HG03442 (cell line): ENCODE measurements around the gene UBE2D2.
A peak's percentile ranks its signal among the peaks of the same experiment; 100 is the strongest.
"Not testable (repeated sequence)": the region's sequence is repeated elsewhere in the genome, so short reads cannot be mapped to it uniquely, and the experiment has no call there.

Experiments
- ATAC-seq: cut with Tn5 transposase; IDR thresholded peaks from one replicate; pipeline ENCODE4 v1.9.1; 2021; ENCODE audit warnings: mild to moderate bottlenecking, moderate library complexity; ENCODE audit not compliant: unreplicated experiment

Gene UBE2D2

DNA sequence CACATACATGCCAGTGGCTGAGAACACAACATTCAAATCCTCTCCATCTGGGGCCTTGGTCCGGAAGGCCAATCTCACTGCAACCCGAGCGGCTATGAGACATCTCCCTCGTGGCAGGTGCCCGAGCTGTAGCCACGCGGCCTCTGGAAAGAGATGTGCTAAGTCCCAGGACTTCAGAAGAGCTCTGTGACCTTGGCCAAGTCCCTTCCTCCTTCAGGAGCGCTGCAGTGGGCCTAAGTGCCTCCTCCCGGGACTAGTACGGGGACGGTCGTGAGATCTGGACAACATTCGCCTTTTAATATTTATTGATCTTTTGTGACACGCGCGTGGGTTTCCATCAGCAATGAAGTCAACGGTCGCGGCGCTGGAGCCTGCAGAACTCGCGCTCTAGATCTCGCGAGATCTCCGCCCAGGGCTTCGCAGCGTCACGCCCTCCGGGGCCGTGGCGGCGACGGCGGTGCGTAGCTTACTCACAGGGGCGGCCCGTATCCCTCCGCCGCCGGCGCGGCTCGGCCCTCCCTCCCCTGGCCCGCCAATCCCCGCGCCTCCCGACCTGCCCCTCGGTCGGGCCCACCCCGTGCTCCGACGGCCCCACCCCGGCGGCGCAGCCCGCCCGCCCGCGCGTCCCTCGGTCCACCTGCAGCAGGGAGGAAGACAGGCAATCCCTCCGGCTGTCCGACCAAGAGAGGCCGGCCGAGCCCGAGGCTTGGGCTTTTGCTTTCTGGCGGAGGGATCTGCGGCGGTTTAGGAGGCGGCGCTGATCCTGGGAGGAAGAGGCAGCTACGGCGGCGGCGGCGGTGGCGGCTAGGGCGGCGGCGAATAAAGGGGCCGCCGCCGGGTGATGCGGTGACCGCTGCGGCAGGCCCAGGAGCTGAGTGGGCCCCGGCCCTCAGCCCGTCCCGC is at the start of gene UBE2D2:
Gene UBE2D2 (plus strand): TSS at position 588 of the 903 bp plus-strand sequence. CDS start 453 bp downstream, outside the sequence.
- peak; percentile 79 for ATAC-seq

DNA sequence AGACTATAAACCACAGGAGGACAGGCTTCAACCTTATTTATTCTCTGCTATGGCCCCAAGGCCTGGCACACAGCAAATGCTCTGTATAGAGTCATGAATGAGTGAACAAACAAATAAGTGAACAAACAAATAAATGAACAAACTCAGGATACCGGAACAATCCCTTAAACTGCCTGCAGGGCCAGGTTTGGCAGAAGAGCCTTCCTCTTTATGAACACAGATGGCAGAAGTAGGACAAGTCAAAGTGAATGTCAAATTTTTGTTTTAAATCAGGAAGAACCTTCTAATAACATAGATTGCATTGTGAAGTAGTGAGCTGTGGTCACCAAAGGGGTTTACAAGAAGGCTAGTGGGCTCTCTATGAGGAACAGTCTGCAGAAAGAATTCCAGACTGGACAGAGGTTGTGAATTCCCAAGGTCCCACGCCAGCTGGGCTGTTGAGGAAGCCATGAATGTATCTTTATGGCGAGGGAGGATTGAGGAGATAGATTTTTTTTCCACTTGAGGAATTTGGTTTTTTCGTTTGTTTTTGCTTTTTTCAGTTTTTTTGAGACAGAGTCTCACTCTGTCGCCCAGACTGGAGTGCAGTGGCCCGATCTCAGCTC is 48.3 kb upstream of the UBE2D2 start:
- no peak for ATAC-seq

GRCh38 chr5:139513434-139513833 is 47.7 kb upstream of the UBE2D2 start:
- ATAC-seq: not testable (repeated sequence)

GRCh38 chr5:139513852-139514485 is 47.2 kb upstream of the UBE2D2 start:
- ATAC-seq: no peak

GRCh38 chr5:139514486-139514856 is 46.7 kb upstream of the UBE2D2 start:
- ATAC-seq: no peak

DNA sequence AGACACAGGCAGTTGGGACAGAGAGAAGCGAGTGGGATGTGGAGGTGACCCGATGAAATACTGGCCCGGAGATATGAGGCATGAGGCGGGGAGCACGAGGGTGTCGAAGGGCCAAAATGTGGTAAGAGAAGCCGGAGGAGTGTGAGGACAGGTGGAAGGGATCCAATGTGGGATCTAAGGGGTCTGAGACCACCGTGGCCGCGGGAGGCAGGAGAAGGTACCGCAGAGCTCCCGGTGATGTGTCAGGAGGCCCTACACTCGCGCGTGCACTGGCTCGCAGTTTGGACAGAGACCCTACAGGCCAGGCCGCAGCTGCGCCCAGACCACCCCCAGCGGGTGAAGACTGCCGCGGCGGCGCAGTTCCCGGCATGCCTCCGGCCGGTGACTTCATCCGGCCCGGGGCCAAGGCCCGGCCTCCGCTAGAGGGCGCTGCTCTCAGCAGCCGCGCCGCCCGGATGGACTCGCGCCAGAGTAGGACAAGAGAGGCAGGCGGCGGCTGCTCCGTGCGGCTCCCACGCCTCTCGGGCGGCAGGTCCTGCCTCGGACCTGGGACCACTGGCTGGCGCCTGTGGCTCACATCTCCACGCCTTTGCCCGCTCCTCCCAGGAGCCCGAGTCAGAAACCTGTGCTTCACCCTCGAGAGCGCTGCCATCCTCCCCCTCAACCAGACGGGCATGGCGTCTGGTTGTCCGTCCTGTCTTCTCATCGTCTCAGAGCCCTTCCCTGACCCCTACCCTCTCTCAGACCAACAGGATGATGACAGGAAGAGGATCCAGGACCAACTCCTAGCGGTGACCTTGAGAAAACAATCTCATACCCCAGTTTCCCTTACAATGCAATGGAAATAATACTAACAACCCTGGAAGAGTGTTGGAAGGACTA is 43.2 kb upstream of the UBE2D2 start:
- peak; percentile 82 for ATAC-seq

- ATAC-seq: no peak
Observed at GRCh38 chr5:139523635-139524445, 37.3 kb upstream of the UBE2D2 start.

DNA sequence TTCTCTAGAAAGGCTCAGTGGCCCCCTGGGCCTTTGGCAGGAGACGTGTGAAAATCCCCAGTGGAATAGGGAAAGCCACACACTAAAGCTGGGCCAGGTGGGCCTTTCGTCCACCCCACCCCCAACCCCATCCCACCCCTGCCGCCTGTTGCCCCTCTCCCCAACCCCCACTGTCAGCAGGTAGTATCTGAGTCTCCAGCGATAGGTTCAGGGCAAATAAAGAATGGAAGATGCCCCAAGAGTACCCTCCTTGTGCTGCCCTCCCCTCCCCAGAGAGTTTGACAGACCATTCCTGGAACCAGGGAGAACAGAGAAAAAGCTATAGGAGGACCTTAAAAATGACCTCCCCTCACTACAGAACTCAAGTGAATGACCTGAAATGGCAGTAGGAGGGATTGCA is 36.7 kb upstream of the UBE2D2 start:
- ATAC-seq: peak; percentile 15

- ATAC-seq: peak; percentile 45
Observed at GRCh38 chr5:139524940-139525585, 36.1 kb upstream of the UBE2D2 start.

GRCh38 chr5:139525586-139526308 is 35.4 kb upstream of the UBE2D2 start:
- ATAC-seq: not testable (repeated sequence)

- not testable (repeated sequence) for ATAC-seq
Observed at GRCh38 chr5:139526309-139527089, 34.6 kb upstream of the UBE2D2 start.

- ATAC-seq: not testable (repeated sequence)
Observed at GRCh38 chr5:139527090-139527470, 34.1 kb upstream of the UBE2D2 start.

- ATAC-seq: not testable (repeated sequence)
Observed at GRCh38 chr5:139527896-139528467, 33.2 kb upstream of the UBE2D2 start.

DNA sequence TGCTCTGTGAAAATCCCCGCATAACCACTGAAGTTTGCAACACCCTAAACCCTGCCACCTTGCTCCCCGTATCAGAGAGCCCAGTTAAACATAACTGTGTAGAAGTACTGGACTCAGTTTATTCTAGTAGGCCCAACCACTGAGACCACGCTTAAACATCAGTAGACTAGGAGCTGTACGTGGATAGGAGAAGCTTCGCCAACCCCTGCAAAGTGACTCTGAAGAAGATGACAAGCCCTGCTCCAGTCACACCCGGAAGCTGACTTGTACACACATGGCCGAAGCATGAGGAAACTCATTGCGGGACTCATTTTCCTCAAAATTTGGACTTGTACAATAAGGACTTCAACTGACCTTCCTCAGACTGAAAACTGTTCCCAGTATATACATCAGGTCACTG is 32.4 kb upstream of the UBE2D2 start:
- ATAC-seq: not testable (repeated sequence)

GRCh38 chr5:139530079-139530478 is 31.1 kb upstream of the UBE2D2 start:
- ATAC-seq: not testable (repeated sequence)

DNA sequence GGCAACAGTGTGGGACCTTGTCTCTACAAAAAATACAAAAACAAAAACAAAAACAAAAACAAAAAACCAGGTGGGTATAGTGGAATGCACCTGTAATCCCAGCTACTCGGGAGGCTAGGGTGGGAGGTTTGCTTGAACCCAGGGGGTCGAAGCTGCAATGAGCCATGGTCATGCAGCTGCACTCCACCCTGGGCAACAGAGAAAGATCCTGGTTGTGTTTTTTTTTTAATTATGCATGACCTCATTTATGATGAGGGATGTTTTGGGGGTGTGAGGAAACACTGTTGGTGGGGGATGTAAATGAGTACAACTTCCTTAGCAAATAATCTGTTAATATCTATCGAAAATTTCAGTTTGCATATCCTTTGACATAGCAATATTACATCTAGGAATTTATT is 29.4 kb upstream of the UBE2D2 start:
- no peak for ATAC-seq

DNA sequence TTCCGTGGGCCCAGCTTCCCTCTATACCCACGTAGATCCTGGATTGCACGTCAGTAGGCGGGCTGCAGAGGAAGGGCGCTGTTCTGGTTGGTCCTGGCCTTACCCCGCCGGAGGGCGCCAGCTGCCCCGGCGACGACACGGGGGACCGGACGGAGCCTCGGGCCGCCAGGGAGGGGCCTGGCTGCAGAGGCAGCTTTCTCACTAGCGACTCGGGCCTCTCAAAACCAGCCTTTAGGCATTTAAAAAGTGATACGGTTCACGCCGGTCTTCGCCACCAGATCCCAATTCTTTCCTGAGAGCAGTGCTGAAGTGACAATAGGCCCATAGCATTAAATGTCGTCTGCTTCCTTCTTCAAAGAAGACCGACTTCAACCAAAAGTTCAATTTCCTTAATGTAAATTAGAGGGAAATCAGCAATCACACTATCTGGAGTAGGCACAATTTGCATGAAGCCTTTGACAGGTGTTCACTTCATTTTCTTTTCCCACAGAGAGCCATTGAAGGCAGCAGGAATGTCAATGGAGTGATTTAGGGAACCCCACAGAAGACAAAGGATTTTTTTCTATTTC is 17.6 kb upstream of the UBE2D2 start:
- ATAC-seq: peak; percentile 86
